HG03064 (cell line): ENCODE measurements around the gene CASP3.
"Not testable (repeated sequence)": the region's sequence is repeated elsewhere in the genome, so short reads cannot be mapped to it uniquely, and the experiment has no call there.

ENCODE experiments used
- ATAC-seq: cut with Tn5 transposase; IDR thresholded peaks from one replicate; pipeline ENCODE4 v1.9.1; 2021; ENCODE audit warnings: low read depth; ENCODE audit not compliant: unreplicated experiment

Gene CASP3

DNA sequence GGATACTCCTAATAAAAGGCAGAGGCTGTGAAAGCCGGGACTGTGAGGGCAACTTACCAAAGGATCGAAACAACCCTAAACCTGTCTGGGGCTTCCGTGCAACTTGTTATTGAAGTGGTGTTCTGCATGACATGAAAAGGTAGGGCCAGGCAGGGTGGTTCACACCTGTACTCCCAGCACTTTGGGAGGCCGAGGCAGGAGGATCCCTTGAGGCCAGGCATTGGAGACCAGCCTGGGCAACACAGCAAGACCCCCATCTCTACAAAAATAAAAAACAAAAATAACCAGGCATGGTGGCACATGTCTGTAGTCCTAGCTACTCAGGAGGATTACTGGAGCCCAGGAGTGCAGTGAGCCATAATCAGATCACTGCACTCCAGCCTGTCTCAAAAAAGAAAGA is 12.3 kb downstream of the CASP3 start:
- no peak for ATAC-seq

DNA sequence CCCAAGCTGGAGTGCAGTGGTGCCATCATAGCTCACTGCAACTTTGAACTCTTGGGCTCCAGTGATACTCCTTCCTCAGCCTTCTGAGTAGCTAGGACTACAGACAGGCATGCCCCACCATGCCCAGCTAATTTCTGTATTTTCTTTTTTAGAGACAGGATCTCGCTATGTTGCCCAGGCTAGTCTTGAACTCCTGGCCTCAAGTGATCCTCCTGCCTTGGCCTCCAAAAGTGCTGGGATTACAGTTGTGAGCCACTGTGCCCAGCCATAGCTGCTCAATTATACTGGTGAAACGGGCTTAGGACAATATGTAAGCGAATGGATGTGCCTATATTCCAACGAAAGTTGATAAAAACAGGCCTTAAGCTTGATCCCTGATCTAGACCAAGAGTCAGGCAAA is 13.1 kb downstream of the CASP3 start:
- ATAC-seq, result no peak

DNA sequence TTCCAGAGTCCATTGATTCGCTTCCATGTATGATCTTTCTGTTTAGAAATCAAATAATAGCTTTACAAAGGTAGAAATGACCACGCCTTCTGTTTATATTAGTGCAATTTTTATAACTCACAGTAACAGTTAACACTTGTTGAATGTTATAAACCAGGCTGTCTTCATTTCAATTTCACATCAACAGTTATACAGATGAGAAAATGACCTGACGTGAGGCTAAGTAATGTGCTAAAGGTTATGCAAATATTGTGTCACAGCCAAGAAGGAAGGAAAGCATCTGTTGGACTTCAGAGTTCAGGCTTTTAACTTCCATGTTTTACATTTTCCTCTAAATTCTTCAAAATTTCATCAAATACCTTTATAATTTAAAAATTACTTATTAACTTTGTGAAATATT is 13.9 kb downstream of the CASP3 start:
- ATAC-seq, result no peak

DNA sequence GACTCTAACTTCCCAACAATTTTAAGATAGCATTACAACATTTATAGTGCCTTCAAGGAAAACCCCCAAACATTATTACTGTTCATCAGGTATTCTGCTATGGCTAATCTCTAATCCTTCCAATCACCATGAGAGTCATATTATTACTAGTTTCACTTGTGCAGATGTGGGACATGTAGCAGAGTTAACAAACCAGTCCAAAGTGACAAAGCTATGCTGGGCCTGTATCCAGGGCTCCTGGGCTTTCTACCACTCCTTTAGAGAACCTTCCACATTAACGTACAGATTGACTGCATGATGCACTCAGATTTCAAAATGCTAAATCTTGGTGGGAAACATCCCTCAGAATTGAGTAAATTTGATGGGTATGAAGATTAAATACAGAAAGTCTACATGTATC is 16.4 kb downstream of the CASP3 start:
- no peak for ATAC-seq

DNA sequence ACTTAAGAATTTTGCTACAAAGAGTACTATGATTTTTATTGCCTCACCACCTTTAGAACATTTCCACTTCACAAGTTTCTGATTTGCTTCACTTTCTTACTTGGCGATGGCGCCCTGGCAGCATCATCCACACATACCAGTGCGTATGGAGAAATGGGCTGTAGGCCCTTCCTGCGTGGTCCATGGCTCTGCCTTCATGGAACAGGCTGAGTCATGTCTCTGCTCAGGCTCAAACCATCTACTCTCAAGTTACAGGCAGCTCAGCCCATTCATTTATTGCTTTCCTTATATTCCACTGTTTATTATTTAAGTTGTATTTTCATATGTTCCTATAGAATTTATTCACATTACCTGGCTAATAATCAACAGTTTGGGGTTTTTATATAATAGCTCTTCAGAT is 21.1 kb downstream of the CASP3 start:
- ATAC-seq, result no peak

- ATAC-seq, result not testable (repeated sequence)
Observed at GRCh38 chr4:184625783-184626596, 23.3 kb downstream of the CASP3 start.

DNA sequence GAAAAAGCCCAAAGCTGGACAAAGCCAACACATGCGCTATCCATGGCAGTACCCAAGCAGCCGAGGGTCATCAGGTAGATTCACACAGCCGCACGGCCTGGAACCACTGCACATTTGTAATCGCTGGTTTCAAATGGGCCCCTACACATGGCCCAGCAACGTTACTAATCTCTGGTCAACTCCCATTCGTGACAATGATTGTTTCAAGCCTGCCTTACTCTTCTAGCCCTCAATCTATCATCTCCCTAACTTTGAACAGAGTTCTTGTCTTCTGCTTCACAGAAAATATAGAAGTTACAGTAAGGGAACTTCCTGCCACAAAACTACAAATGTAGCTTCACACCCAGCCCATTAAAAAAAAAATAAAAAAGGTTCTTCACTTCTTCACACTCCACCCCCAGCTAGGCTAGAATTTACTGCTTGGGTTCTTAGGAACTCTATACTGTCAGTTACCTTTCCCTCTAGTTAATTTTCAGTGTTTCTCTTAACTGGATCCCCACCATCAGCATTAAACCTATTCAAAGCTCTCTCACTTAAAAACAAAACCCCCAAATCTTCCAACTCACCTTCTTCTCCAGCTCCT is 24.2 kb downstream of the CASP3 start:
- no peak for ATAC-seq

- ATAC-seq, result not testable (repeated sequence)
Observed at GRCh38 chr4:184624504-184624903, 24.7 kb downstream of the CASP3 start.

- no peak for ATAC-seq
Observed at GRCh38 chr4:184621518-184621917, 27.7 kb downstream of the CASP3 start.

GRCh38 chr4:184620212-184620867 is 28.9 kb downstream of the CASP3 start:
- no peak for ATAC-seq

- ATAC-seq, result no peak
Observed at GRCh38 chr4:184617600-184618196, 31.5 kb downstream of the CASP3 start.

DNA sequence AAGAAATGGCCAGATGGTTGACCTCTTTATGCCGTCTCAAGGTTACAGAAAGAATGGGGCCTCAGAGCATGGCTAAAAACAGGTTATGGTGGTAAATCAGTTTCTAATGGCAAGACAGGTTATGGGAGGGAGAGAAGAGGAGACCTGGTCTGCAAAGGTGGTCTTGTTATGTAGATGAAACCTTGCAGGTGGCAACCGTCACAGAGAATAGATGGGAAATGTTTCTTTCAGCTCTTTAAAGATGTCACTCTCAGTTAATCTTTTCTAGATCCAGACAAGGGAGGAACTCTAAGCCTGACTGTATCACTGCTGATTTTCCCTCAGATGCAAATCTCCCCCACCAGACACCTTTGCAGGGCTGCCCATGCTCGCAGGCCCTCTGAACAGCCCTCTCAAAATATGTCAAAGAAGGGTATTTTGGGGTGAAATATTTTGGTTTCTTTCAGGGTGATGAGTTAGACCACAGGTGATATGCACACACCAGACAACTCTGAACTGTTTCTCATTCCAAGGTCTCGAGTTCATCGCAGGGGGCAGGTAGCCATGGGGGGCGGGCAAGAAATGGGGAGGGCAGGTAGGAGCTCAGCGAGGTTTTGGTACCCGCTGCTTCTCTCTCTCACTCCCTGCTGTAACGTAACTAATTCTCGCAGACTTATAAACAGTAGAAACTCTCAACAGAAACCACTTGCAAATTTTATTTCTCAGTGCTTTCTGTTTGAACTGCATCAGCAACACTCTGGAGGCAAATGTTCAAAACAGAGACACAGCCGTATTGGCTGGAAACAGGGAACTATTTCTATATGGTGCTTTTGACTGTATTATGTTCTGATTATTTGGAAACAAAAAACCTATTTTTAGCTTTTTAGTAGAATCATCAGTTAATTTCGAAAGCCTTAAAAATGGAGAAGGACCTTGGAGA is 32.4 kb downstream of the CASP3 start:
- peak; percentile 85 for ATAC-seq

DNA sequence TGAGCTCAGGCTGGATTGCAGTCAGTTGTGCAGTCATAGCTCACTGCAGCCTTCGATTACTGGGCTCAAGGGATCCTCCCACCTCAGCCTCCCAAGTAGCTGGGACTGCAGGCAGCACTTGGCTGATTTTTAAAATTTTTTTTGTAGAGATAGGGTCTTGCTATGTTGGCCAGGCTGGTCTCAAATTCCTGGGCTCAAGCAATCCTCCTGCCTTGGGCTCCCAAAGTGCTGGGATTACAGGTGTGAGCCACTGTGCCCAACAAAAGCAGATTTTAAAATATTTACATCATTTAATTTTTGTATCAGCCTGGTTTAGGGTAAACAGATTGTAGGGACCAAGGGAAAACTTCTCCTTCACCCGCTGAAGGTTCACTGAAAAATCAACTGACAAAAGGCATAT is 33.1 kb downstream of the CASP3 start:
- not testable (repeated sequence) for ATAC-seq

DNA sequence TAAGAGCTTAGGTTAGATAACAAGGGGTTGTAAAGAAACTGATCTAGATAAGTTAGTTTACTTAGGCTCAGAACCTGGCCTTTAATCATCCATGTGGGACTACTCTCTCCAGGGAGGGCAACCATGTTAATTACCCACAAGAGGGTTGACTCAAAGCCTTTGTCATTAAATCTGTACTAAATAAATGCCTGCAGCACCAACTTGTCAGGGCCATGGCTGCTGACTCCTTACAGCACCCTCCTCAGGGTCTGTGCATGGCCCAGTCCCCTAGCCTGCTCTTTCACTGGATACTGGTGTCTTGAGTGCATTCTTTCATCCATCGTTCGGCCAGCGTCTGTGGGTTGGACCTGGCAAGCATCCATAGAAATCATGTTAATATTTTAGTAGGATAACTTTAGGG is 34.7 kb downstream of the CASP3 start:
- ATAC-seq, result no peak

GRCh38 chr4:184613405-184613804 is 35.8 kb downstream of the CASP3 start:
- no peak for ATAC-seq

- no peak for ATAC-seq
Observed at GRCh38 chr4:184612074-184612473, 37.2 kb downstream of the CASP3 start.

DNA sequence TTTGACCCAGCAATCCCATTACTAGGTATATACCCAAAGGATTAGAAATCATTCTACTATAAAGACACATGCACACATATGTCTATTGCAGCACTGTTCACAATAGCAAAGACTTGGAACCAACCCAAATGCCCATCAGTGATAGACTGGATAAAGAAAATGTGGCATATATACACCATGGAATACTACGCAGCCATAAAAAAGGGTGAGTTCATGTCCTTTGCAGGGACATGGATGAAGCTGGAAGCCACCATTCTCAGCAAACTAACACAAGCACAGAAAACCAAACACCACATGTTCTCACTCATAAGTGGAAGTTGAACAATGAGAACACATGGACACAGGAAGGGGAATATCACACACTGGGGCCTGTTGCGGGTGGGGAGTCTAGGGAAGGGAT is 41.8 kb downstream of the CASP3 start:
- ATAC-seq, result not testable (repeated sequence)

- not testable (repeated sequence) for ATAC-seq
Observed at GRCh38 chr4:184602857-184603256, 46.4 kb downstream of the CASP3 start.

- ATAC-seq, result not testable (repeated sequence)
Observed at GRCh38 chr4:184600982-184601381, 48.3 kb downstream of the CASP3 start.

GRCh38 chr4:184599492-184600135 is 49.6 kb downstream of the CASP3 start:
- ATAC-seq, result no peak
